Upper lobe of right lung (tissue), 1 donor: ENCODE results near the gene ADGRL1. TPM values are rescaled to one million over a fixed set of nuclear protein-coding genes. Genes with fewer than 3 reads are reported as not detected.

Experiments
- ATAC-seq: fragments of 200-7000 bp; cut with Tn5 transposase; one replicate; pipeline ENCODE4 v1.9.1; 2020; ENCODE audit warnings: mild to moderate bottlenecking, moderate library complexity
- DNase-seq: peaks from one replicate; pipeline ENCODE4 v3.0.0-alpha.2; 2020
- H3K27ac ChIP-seq: fragments of 200-600 bp; one replicate; pipeline ENCODE4 v1.8.0; 2022
- H3K27me3 ChIP-seq: fragments of 200-600 bp; one replicate; pipeline ENCODE4 v1.8.0; 2022; ENCODE audit warnings: mild to moderate bottlenecking
- H3K36me3 ChIP-seq: fragments of 200-600 bp; one replicate; pipeline ENCODE4 v1.8.0; 2022
- H3K4me1 ChIP-seq: fragments of 200-600 bp; one replicate; pipeline ENCODE4 v1.8.0; 2022
- H3K4me3 ChIP-seq: fragments of 200-600 bp; one replicate; pipeline ENCODE4 v1.8.0; 2022; ENCODE audit warnings: mild to moderate bottlenecking
- H3K9me3 ChIP-seq: fragments of 200-600 bp; one replicate; pipeline ENCODE4 v1.8.0; 2022
- intact Hi-C: fragments of 100-400 bp; cut with DNase I; formaldehyde crosslinking; loops from one replicate; pipeline ENCODE4 v1.11.0; 2022
- total RNA-seq: library from RNA; stranded (reverse); fragmentation: NEBNext Ultra II Directional; extraction: Animal tissue kit (Norgen Biotek cat#: 25700); gene quantifications from one replicate; pipeline ENCODE4 v1.2.1, GENCODE V29; 2021
- TF ChIP-seq, protein P1 (sequence below): fragments of 200-600 bp; IDR thresholded peaks from one replicate; pipeline ENCODE4 v1.8.0; 2022; ENCODE audit warnings: antibody characterized with exemption
- donor health status: DM: no; HTN: yes; CAD: no; lungs with severe emphysema.

Gene ADGRL1
- total RNA-seq, 1 donor from 2014 or later: 26.3 TPM

DNA sequence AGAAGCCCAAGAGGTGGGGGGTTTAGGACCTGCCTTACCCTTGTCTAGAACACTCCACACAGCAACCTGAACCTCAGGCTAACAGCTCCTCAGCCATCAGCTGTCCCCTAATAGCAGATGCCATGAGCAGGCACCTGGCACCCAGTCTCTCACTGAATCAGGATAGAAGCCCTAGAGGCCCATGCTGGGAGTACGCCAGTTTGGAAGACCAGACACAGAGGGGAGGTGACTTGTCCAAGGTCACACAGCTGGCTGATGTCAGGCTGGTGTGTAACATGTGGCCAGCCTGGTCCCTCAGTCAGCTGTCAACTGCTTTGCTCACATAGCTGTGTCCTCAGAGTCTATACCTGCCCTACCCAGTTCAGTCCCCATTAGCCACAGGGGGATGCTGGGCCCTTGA, 102.7 kb downstream of the ADGRL1 start:
- Histone ChIP-seq H3K27ac (no peak overlapping the region), H3K9me3 (no peaks in the 10 kb centered on the region), H3K4me1 (no peaks in the 10 kb centered on the region), H3K36me3 (peaks cover 76% of the 10 kb centered on the region), H3K4me3 (no peak overlapping the region), H3K27me3 (no peaks in the 10 kb centered on the region)
- TF ChIP-seq, protein P1, sequence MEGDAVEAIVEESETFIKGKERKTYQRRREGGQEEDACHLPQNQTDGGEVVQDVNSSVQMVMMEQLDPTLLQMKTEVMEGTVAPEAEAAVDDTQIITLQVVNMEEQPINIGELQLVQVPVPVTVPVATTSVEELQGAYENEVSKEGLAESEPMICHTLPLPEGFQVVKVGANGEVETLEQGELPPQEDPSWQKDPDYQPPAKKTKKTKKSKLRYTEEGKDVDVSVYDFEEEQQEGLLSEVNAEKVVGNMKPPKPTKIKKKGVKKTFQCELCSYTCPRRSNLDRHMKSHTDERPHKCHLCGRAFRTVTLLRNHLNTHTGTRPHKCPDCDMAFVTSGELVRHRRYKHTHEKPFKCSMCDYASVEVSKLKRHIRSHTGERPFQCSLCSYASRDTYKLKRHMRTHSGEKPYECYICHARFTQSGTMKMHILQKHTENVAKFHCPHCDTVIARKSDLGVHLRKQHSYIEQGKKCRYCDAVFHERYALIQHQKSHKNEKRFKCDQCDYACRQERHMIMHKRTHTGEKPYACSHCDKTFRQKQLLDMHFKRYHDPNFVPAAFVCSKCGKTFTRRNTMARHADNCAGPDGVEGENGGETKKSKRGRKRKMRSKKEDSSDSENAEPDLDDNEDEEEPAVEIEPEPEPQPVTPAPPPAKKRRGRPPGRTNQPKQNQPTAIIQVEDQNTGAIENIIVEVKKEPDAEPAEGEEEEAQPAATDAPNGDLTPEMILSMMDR: no peak
- no peak for ATAC-seq
- intact Hi-C loops: no loop called here
- DNase-seq: no peak

GRCh38 chr19:14102756-14103155, 103.2 kb downstream of the ADGRL1 start:
- no peak for ATAC-seq
- H3K9me3 ChIP-seq: no peaks in the 10 kb centered on the region
- H3K27ac ChIP-seq: no peak overlapping the region
- intact Hi-C loops: no loop called here
- peaks cover 82% of the 10 kb centered on the region for H3K36me3 ChIP-seq
- no peaks in the 10 kb centered on the region for H3K4me1 ChIP-seq
- H3K4me3 ChIP-seq: no peak overlapping the region
- DNase-seq: no peak
- H3K27me3 ChIP-seq: no peaks in the 10 kb centered on the region
- TF ChIP-seq, protein P1: no peak

DNA sequence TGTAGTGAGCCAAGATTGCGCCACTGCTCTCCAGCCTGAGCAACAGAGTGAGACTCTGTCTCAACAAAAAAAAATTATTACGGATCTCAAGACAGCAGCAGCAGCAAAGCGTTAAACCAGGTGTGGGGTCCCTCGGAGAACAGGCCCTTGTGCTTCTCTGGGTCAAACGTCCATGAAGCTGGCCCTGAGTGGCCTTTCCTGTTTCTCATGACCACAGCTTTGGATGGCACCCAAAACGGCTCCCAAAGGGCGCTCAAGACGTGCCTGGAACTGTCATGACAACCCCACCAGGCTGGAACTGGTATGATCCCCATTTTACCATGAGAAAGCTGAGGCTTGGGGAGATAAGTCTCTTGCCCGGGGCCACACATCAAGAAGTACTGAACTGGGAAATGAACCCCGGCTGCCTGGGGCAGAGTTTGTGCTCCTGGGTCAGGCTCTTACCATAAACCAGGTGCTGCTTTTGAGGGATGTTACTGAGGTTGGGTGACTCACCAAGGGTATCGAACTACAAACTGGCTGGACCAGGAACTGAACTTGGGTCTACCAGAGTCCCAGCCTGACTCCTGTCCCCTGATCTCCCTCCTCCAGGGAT, 103.8 kb downstream of the ADGRL1 start:
- Histone ChIP-seq H3K36me3 (peaks cover 87% of the 10 kb centered on the region), H3K27me3 (no peaks in the 10 kb centered on the region), H3K27ac (no peak overlapping the region), H3K9me3 (no peaks in the 10 kb centered on the region), H3K4me1 (no peaks in the 10 kb centered on the region), H3K4me3 (no peak overlapping the region)
- ATAC-seq (no peak), DNase-seq (no peak)
- intact Hi-C loops: no loop called here
- TF ChIP-seq, protein P1: no peak

DNA sequence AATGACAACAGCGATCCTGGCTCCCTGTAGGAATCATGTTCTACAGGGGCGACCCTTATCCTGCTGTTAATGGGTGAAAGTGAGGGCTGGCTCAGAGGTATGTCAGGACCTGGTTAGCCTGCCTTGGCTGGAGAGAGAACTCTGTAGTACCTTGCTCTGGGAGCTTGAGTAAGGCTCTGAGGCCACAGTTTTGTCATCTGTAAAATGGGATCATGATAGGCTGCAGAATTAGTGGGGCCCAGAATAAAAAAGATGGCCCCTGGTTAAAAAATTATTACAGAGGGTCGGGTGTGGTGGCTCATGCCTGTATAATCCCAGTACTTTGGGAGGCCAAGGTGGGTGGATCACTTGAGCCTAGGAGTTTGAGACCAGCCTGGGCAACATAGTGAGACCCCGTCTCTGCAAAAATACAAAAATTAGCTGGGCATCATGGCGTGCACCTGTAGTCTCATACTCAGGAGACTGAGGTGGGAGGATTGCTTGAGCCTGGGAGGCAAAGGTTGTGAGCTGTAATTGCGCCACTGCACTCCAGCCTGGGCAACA, 104.9 kb downstream of the ADGRL1 start:
- Histone ChIP-seq H3K27ac (no peak overlapping the region), H3K36me3 (peaks cover 90% of the 10 kb centered on the region), H3K9me3 (no peaks in the 10 kb centered on the region), H3K4me1 (no peaks in the 10 kb centered on the region), H3K4me3 (no peak overlapping the region), H3K27me3 (no peaks in the 10 kb centered on the region)
- DNase-seq: no peak
- ATAC-seq: no peak
- intact Hi-C loops: no loop called here
- TF ChIP-seq, protein P1: no peak

Other genes starting within 250 kb of the ADGRL1 start
- 17.8 TPM for gene RFX1, start 199.8 kb downstream of the ADGRL1 start, total RNA-seq
- not detected for gene RLN3, start 178.0 kb downstream of the ADGRL1 start, total RNA-seq
- 16.2 TPM for gene IL27RA, start 174.4 kb downstream of the ADGRL1 start, total RNA-seq
- gene PALM3, start 144.1 kb downstream of the ADGRL1 start, total RNA-seq: 10.0 TPM
- gene MISP3, start 133.4 kb downstream of the ADGRL1 start, total RNA-seq: 6.7 TPM
- gene C19orf67, start 120.4 kb downstream of the ADGRL1 start, total RNA-seq: not detected
- 45.9 TPM for gene SAMD1, start 115.4 kb downstream of the ADGRL1 start, total RNA-seq
- 85.7 TPM for gene PRKACA, start 88.4 kb downstream of the ADGRL1 start, total RNA-seq
- gene ASF1B, start 69.6 kb downstream of the ADGRL1 start, total RNA-seq: 1.9 TPM
- gene ADGRE5, start 175.3 kb upstream of the ADGRL1 start, total RNA-seq: 165 TPM
- 63.0 TPM for gene DDX39A, start 213.2 kb upstream of the ADGRL1 start, total RNA-seq
- 159 TPM for gene PKN1, start 227.1 kb upstream of the ADGRL1 start, total RNA-seq